K562 (cell line): ENCODE data around the gene CDK11B. TPM values are rescaled to one million over a fixed set of nuclear protein-coding genes. Genes with fewer than 3 reads are reported as not detected.

Experiments used
- ATAC-seq: fragments of 200-7000 bp; cut with Tn5 transposase; 3 replicates; pipeline ENCODE4 v1.9.1; 2020; ENCODE audit warnings: moderate library complexity
- BruUV-seq: library from RNA; stranded (reverse); fragments of 400-500 nt; replicated peaks from 2 replicates; lab custom pipeline; 2021; lab: Mats Ljungman, UMichigan
- CTCF ChIA-PET: fragments of 300-600 bp; formaldehyde crosslinking; extraction: SDS; loops from one replicate; lab custom pipeline; 2021; ENCODE audit warnings: low intra/inter-chr PET ratio; lab: Yijun Ruan, JAX
- POLR2A ChIA-PET: fragments of 300-600, 350-650 bp; sonication (Branson Sonifier 250); formaldehyde crosslinking; extraction: SDS; loops from one replicate; lab custom pipeline; 2021; ENCODE audit warnings: antibody characterized with exemption, inconsistent platforms; lab: Yijun Ruan, JAX
- DNase-seq, 4 experiments: peaks; one replicate each; pipeline versions ENCODE4 v3.0.0 to v3.0.0-alpha.2; 2011 to 2018; ENCODE audit warnings: low spot score in 3 of 4, mixed read lengths in 3 of 4; ENCODE audit errors: extremely low read depth in 1 of 4
- FAIRE-seq: peaks from 2 replicates; lab custom pipeline; 2011; peaks lifted over from hg19 to GRCh38; lab: Jason Lieb, UNC
- H2AFZ ChIP-seq: 2 replicates; pipeline ENCODE4 v1.6.0; 2011; ENCODE audit warnings: low read depth, low read length, control low read depth, inconsistent platforms
- H3K27ac ChIP-seq: fragments of 200-600 bp; 3 replicates; pipeline ENCODE4 v1.8.0; 2011; ENCODE audit warnings: low read depth, mild to moderate bottlenecking, control low read depth, inconsistent platforms, low read length, moderate library complexity, mixed read lengths; ENCODE audit errors: extremely low read depth
- H3K27me3 ChIP-seq, 2 experiments: fragments of 300-600 bp in 1 of 2; 2 replicates in 1 of 2; 3 replicates in 1 of 2; pipeline versions ENCODE4 v1.6.0 to v1.8.0; 2011; ENCODE audit warnings: inconsistent platforms in 2 of 2, low read length in 2 of 2, mild to moderate bottlenecking in 1 of 2, mixed read lengths in 1 of 2, moderate library complexity in 1 of 2; ENCODE audit not compliant: control insufficient read depth in 2 of 2, insufficient read depth in 2 of 2
- H3K36me3 ChIP-seq: fragments of 300-600 bp; 3 replicates; pipeline ENCODE4 v1.8.0; 2011; ENCODE audit warnings: mild to moderate bottlenecking, low read length, inconsistent platforms; ENCODE audit not compliant: control insufficient read depth, insufficient read depth
- H3K4me1 ChIP-seq, 2 experiments: fragments of 200-600 bp in 1 of 2; replicated peaks in 1 of 2; 2 replicates in 1 of 2; 3 replicates in 1 of 2; pipeline versions ENCODE4 v1.5.1 to v1.8.0; 2011; ENCODE audit warnings: inconsistent platforms in 2 of 2, low read length in 2 of 2, mild to moderate bottlenecking in 1 of 2, mixed read lengths in 1 of 2, moderate library complexity in 1 of 2; ENCODE audit not compliant: control insufficient read depth in 2 of 2, insufficient read depth in 2 of 2
- H3K4me2 ChIP-seq: 2 replicates; pipeline ENCODE4 v1.6.1; 2011; ENCODE audit warnings: low read length, control low read depth, inconsistent platforms, mixed read lengths; ENCODE audit not compliant: insufficient read depth
- H3K4me3 ChIP-seq: fragments of 200-600 bp; sonication (generic), shearing (Covaris generic); 2 replicates; pipeline ENCODE4 v1.5.1; 2016; ENCODE audit warnings: control low read depth, inconsistent platforms
- H3K79me2 ChIP-seq: fragments of 200-600 bp; 3 replicates; pipeline ENCODE4 v1.8.0; 2011; ENCODE audit warnings: low read length, inconsistent platforms; ENCODE audit not compliant: control insufficient read depth, insufficient read depth
- H3K9ac ChIP-seq, 2 experiments: 2 replicates each; pipeline versions ENCODE4 v1.6.0 to v1.6.1; 2011; ENCODE audit warnings: low read depth in 2 of 2, low read length in 2 of 2, control low read depth in 1 of 2, inconsistent platforms in 1 of 2, mild to moderate bottlenecking in 1 of 2, mixed read lengths in 1 of 2; ENCODE audit not compliant: insufficient read depth in 1 of 2
- H3K9me1 ChIP-seq: one replicate; pipeline ENCODE4 v1.6.0; 2011; ENCODE audit warnings: inconsistent platforms, mild to moderate bottlenecking, low read length, moderate library complexity; ENCODE audit not compliant: control insufficient read depth, insufficient read depth
- H3K9me3 ChIP-seq: replicated peaks from 2 replicates; pipeline ENCODE4 v1.5.1; 2011; ENCODE audit warnings: low read depth, low read length, inconsistent platforms; ENCODE audit not compliant: control insufficient read depth, insufficient read depth
- H4K20me1 ChIP-seq: replicated peaks from 2 replicates; pipeline ENCODE4 v1.6.1; 2011; ENCODE audit warnings: low read length, inconsistent platforms, mixed read lengths; ENCODE audit not compliant: control insufficient read depth, insufficient read depth
- CC2D1A ChIP-seq: fragments of 450-650 bp; IDR thresholded peaks from 2 replicates; pipeline ENCODE4 v1.6.1; 2017; ENCODE audit warnings: mild to moderate bottlenecking
- E2F6 ChIP-seq, 2 experiments: IDR thresholded peaks; 2 replicates each; pipeline ENCODE4 v1.6.1; 2011; ENCODE audit warnings: borderline replicate concordance in 1 of 2, control low read depth in 1 of 2, low read depth in 1 of 2, low read length in 1 of 2, mild to moderate bottlenecking in 1 of 2, mixed read lengths in 1 of 2, moderate library complexity in 1 of 2; ENCODE audit not compliant: insufficient read depth in 1 of 2, insufficient read length in 1 of 2, poor library complexity in 1 of 2, severe bottlenecking in 1 of 2; ENCODE audit errors: extremely low read depth in 1 of 2
- FOXK2 ChIP-seq, 2 experiments: fragments of 450-650 bp; IDR thresholded peaks in 1 of 2; conservative IDR thresholded peaks in 1 of 2; 2 replicates each; pipeline ENCODE4 v1.6.1; 2016; ENCODE audit warnings: low read depth in 2 of 2, mild to moderate bottlenecking in 1 of 2
- HIVEP1 ChIP-seq: fragments of 250-450 bp; sonication (Bioruptor Pico); IDR thresholded peaks from 2 replicates; pipeline ENCODE4 v1.4.0; 2020; ENCODE audit warnings: mild to moderate bottlenecking
- HLTF ChIP-seq: fragments of 450-650 bp; IDR thresholded peaks from 2 replicates; pipeline ENCODE4 v1.6.1; 2016
- IFI16 ChIP-seq: fragments of 250-450 bp; sonication (Bioruptor Pico); IDR thresholded peaks from 2 replicates; pipeline ENCODE4 v2.1.2; 2022; ENCODE audit warnings: mild to moderate bottlenecking, inconsistent platforms
- MEIS2 ChIP-seq: fragments of 450-650 bp; IDR thresholded peaks from 2 replicates; pipeline ENCODE4 v1.6.1; 2014; ENCODE audit warnings: mild to moderate bottlenecking; ENCODE audit not compliant: partially characterized antibody
- NCOA2 ChIP-seq, 2 experiments: fragments of 450-650 bp; IDR thresholded peaks; 2 replicates each; pipeline ENCODE4 v1.6.1; 2018; ENCODE audit warnings: mild to moderate bottlenecking in 2 of 2, moderate library complexity in 1 of 2; ENCODE audit not compliant: partially characterized antibody in 2 of 2
- STAT5A ChIP-seq: IDR thresholded peaks from 2 replicates; pipeline ENCODE4 v1.6.1; 2012; ENCODE audit warnings: low read length, inconsistent platforms, borderline replicate concordance
- ZBTB2 ChIP-seq: fragments of 450-650 bp; IDR thresholded peaks from 2 replicates; pipeline ENCODE4 v1.6.1; 2016; ENCODE audit warnings: antibody characterized with exemption
- ZNF444 ChIP-seq: fragments of 250-450 bp; sonication (Bioruptor Pico); IDR thresholded peaks from 2 replicates; pipeline ENCODE4 v1.4.0; 2020; ENCODE audit warnings: mild to moderate bottlenecking, moderate library complexity
- ZNF717 ChIP-seq: fragments of 250-450 bp; sonication (Bioruptor Pico); IDR thresholded peaks from 2 replicates; pipeline ENCODE4 v1.5.0; 2021
- WGBS: fragments of 100-300 bp; shearing (Covaris generic); methylation state at CpG from one replicate; pipeline ENCODE4 v1.1.6; 2016; ENCODE audit warnings: low coverage, mixed read lengths; ENCODE audit not compliant: insufficient coverage; ENCODE audit errors: missing lambda C conversion rate; 5-methylcytosine and 5-hydroxymethylcytosine counted together
- in situ Hi-C: fragments of 300-500 bp; cut with MboI; formaldehyde crosslinking; loops from 4 replicates; pipeline ENCODE4 v1.15.0; 2018; ENCODE audit warnings: inconsistent platforms, mixed read lengths
- intact Hi-C: fragments of 100-400 bp; cut with micrococcal nuclease; formaldehyde crosslinking; loops from 2 replicates; pipeline ENCODE4 v1.14.2; 2022
- polyA plus RNA-seq, 8 experiments: library from polyadenylated mRNA; depleted of rRNA in 4 of 8; stranded (reverse) in 5 of 8; unstranded in 3 of 8; fragments of >200 nt; fragmentation: Nextera tagmentation in 2 of 8; fragmentation: Illumina TruSeq in 1 of 8; extraction: Ambion mirVana in 2 of 8; extraction: Trizol in 1 of 8; gene quantifications; 2 replicates each; pipeline versions ENCODE4 v1.2.1 to v1.2.3, GENCODE V29; 2011 to 2014; ENCODE audit warnings: inconsistent platforms in 1 of 8, missing spikeins in 1 of 8
- total RNA-seq, 7 experiments: library from RNA; depleted of rRNA in 6 of 7; stranded (reverse); fragments of >200 nt in 6 of 7; fragmentation: Illumina TruSeq in 2 of 7; extraction: Trizol in 2 of 7; gene quantifications; 2 replicates each; pipeline versions ENCODE4 v1.2.1 to v1.2.3, GENCODE V29; 2011 to 2021; ENCODE audit warnings: low replicate concordance in 1 of 7

Gene CDK11B
- total and polyA plus RNA-seq, 9 of the 15 experiments (the other 6 are each of a cell fraction or from before 2014, with no cell fraction given) = 2.8 to 52.2 (median 19.5) TPM

DNA sequence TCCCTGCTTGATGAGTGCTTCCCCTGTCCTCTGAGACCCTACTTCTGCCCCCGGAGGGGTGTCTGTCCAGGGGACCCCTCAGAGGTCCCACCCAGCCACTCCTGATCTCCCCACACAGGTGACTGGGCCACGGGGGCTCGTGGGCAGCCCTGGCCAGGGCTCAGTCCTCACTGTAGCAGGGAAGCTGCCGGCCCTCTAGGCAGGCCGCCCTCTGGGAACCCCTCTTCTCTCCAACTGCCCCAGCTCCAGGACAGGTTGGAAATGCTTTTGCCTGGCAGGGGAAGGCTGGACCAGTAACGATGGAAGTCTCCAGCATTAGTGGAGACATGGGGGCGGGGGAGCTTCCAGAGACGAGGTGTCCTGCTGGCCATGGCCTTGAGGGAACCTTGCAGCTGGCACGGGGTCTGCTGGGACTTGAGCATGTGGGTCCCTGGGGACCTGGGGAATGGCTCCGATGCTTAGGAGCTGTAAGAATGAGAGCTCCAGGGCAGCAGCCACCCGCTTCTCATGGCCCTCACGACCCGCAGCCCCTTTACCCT is 55.8 kb downstream of the CDK11B start:
- no peak overlapping the region for H3K27ac ChIP-seq
- in situ Hi-C loops = no loop called here
- BruUV-seq = no TSS peak
- no peaks in the 10 kb centered on the region; the same call in 1 of the 2 replicates for H4K20me1 ChIP-seq
- H3K4me1 ChIP-seq = peaks cover 8 to 86% of the 10 kb centered on the region in 2 experiments; a peak in 4 of 5 replicates
- DNase-seq = no peak
- no peaks in the 10 kb centered on the region; the same call in 2 of the 3 replicates for H3K79me2 ChIP-seq
- TF ChIP-seq ZNF717 (no peak), CC2D1A (no peak), HIVEP1 (CRISPR knock-in tag) (no peak), IFI16 (CRISPR knock-in tag) (no peak)
- TF ChIP-seq, all 486 proteins: peak for 0
- CTCF ChIA-PET = no interaction called here
- Histone ChIP-seq H3K27me3 (no peaks in the 10 kb centered on the region), H3K4me2 (no peak overlapping the region), H2AFZ (no peak overlapping the region), H3K4me3 (no peak overlapping the region), H3K9ac (peak overlapping the region in 1 of 2 experiments; percentile 11; a peak in 1 of 4 replicates), H3K36me3 (no peaks in the 10 kb centered on the region), H3K9me3 (no peaks in the 10 kb centered on the region), H3K9me1 (no peaks in the 10 kb centered on the region)
- ATAC-seq (peak; percentile 6), FAIRE-seq (no peak)
- intact Hi-C loops = no loop called here
- POLR2A ChIA-PET = interaction anchor here (0.6 to 5.9 kb wide), 8 partner anchors 12 to 312 kb away, joined by 3 to 61 read pairs (median 4); partner anchors contain the start of gene MIB2
- WGBS = 25% methylated on average over 12 of the region's 13 CpGs

GRCh38 chr1:1602304-1602967 is 56.4 kb downstream of the CDK11B start:
- Histone ChIP-seq H3K4me2 (no peak overlapping the region), H3K4me1 (peaks cover 14 to 89% of the 10 kb centered on the region in 2 experiments; a peak in 4 of 5 replicates)
- WGBS = 11% methylated on average over 18 of the region's 18 CpGs
- TF ChIP-seq MEIS2 (no peak), FOXK2 (conservative IDR thresholded peaks at IDR 0.05 in 1 of 2, IDR thresholded peaks at IDR 0.05 in 1 of 2; ENCODE audit: low read depth in 2 of 2) (no peak), E2F6 (IDR thresholded peaks at IDR 0.05; ENCODE audit: borderline replicate concordance in 1 of 2, extremely low read depth in 1 of 2, insufficient read depth in 1 of 2, insufficient read length in 1 of 2, low read depth in 1 of 2, low read length in 1 of 2, poor library complexity in 1 of 2, severe bottlenecking in 1 of 2) (peak in 1 of 2 experiments; percentile 25), HLTF (no peak), ZNF444 (CRISPR knock-in tag) (no peak), STAT5A (no peak), ZBTB2 (0 out of 2 replicates have a peak, but pooled peaks have one; percentile 28), NCOA2 (IDR thresholded peaks at IDR 0.05; ENCODE audit: partially characterized antibody in 2 of 2) (no peak)

More at GRCh38 chr1:1602304-1602967, 56.4 kb downstream of the CDK11B start:
- no peak for DNase-seq
- no peaks in the 10 kb centered on the region; the same call in 2 of the 3 replicates for H3K79me2 ChIP-seq
- no TSS peak for BruUV-seq
- H3K27ac ChIP-seq = no peak overlapping the region
- H3K9me1 ChIP-seq = no peaks in the 10 kb centered on the region
- H3K27me3 ChIP-seq = no peaks in the 10 kb centered on the region
- intact Hi-C loops (no loop called here), in situ Hi-C loops (no loop called here)
- no peak overlapping the region for H2AFZ ChIP-seq
- CTCF ChIA-PET = no interaction called here
- no peaks in the 10 kb centered on the region for H3K9me3 ChIP-seq
- H3K36me3 ChIP-seq = no peaks in the 10 kb centered on the region
- peak; percentile 69 for FAIRE-seq
- POLR2A ChIA-PET = interaction anchor here (0.5 to 5.9 kb wide), 9 partner anchors 8 to 97 kb away, joined by 3 to 61 read pairs (median 3); partner anchors contain the start of gene MIB2
- ATAC-seq = peak; percentile 8
- H3K9ac ChIP-seq = peak overlapping the region in 1 of 2 experiments; percentile 73; a peak in 2 of 4 replicates
- H4K20me1 ChIP-seq = no peaks in the 10 kb centered on the region; the same call in 1 of the 2 replicates
- H3K4me3 ChIP-seq = no peak overlapping the region
